GM19324 (cell line): ENCODE measurements around the gene TTC39C.

Experiments
- ATAC-seq: cut with Tn5 transposase; IDR thresholded peaks from one replicate; pipeline ENCODE4 v1.9.1; 2021; ENCODE audit warnings: mild to moderate bottlenecking, moderate library complexity; ENCODE audit not compliant: unreplicated experiment, low FRiP score

Gene TTC39C

GRCh38 chr18:24014062-24014985 lies at the start of gene TTC39C:
TTC39C (plus strand) TSS chr18:24014754; CDS start chr18:24014872, 118 bp downstream.
- ATAC-seq: peak; percentile 32

DNA sequence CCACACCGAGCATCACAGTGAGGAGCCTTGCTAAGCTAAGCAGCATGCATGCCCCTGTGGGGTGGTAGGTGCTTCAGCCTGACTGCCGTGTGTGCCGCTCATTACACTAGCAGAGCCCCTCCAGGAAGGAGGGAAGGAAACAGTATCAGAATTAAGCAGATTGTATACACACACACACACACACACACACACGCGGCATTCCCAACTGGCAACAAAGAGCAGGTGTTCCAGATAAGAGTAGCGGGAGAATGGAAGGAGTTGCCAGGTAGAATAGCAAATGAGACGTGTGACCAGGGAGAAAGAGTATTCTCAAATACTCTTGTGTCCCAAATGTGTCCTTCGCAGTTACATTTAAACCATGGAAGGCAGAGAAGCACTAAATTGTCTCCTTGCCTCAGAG lies 47.6 kb upstream of the TTC39C start:
- ATAC-seq: no peak

GRCh38 chr18:23967321-23968089 lies 47.0 kb upstream of the TTC39C start:
- ATAC-seq: peak; percentile 64

DNA sequence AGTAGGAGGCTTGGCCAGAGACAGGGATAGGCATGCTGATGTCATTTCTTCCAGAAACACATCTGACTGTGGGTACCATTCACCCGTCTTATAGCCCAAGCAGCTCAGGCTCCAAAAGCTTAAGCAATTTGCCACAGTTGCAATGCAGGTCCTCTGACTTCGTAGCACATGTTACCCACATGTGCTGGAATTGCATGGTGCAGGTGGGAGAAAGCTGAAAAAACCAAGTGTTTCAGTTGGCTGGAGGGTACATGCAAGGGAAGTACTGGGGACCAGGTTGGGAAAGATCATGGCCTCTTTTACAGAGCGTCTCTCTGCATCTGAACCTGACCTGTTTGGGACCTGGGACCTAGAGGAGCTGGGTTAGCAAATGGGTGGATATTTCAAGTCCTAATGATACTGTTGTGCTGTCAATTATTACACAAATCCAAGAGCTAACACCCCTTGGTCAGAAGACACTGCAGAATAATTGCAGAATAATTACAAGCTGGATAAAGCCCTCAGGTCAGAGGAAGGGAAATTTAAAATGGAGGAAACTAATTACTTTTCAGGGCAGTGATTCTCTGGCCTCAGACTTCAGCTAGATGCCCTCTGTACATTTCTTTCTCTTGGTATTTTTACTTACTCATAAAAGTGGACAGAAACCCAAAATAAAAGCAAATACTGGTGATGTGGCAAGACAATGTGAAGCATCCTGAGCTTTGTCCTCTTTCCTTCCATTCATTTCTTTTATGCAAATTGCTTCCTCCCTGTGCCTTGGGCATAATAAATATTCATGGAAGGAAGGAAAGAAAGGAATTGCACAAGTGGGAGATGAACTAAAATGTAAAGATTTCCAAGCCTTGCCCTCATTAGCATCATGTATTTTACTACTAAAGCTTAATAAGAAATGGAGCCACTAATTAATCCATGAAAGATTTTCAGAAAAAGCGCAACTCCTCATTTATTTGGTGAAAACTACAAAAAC lies 45.6 kb upstream of the TTC39C start:
- no peak for ATAC-seq

DNA sequence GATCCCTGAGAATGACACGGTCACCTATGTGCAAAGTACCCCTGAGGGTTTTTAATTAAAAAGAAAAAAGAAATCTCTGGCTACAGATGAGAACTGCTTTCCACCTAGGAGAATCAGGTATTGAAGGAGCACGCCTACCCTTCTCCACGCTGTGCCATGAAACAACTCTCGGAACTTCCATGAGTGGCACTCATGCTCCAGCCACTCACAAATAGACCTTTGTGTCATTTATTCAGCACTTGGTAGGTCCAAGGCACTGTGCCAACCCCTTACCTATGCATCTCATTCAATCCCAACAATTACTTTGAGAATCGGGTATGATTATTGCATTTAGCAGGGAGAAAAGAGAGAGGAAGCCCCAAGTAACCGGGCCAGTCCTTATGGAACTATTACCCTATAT lies 44.9 kb upstream of the TTC39C start:
- ATAC-seq: no peak

GRCh38 chr18:23970161-23971096 lies 44.1 kb upstream of the TTC39C start:
- ATAC-seq: no peak

DNA sequence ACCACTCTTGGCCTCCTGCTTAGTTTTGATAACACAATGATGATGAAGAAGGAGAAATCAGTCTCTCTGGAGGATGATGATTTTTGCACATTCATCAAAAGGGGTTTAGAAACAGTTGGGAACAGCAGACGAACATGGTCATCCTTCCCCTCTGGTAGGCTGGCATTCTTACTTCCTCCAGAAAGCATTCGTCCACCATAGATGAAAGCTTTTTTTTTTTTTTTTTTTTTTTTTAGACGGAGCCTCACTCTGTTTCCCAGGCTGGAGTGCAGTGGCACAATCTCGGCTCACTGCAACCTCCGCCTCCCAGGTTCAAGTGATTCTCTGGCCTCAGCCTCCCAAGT lies 43.5 kb upstream of the TTC39C start:
- no peak for ATAC-seq

DNA sequence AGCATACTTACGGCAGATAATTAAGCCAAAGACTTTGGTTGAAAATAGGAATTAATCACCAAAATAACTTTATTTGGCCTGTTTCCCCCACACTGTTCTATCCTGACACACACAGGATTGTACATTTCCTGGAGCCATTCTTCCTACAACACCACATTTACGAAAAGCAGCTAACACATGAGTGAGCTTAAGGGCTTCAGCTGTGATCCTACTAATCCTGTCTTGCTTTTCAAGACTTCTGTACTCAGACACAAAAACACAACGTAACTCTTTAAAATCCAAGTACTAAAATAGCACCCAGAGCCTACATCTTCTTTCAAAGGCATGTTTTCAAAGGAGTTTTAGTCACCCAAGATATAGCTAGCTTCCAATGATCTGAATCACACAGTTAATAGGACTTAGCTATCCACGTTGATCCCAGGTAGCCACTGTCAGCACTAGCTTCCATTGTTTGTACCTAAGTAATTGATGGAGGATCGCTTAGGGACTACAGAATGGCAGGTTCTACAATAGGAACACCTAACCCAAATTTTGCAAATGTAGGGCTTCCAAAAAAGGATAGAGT lies 42.8 kb upstream of the TTC39C start:
- no peak for ATAC-seq

GRCh38 chr18:23972453-23972852 lies 42.1 kb upstream of the TTC39C start:
- ATAC-seq: no peak

DNA sequence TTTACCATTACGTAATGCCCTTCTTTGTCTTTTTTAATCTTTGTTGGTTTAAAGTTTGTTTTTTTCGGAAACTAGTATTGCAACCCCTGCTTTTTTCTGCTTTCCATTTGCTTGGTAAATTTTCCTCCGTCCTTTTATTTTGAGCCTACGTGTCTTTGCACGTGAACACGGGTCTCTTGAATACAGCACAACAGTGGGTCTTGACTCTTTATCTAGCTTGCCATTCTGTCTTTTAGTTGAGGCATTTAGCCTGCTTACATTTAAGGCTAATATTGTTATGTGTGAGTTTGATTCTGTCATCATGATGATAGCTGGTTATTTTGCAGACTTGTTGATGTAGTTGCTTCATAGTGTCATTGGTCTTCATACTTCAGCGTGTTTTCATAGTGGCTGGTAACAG lies 37.5 kb upstream of the TTC39C start:
- ATAC-seq: no peak

GRCh38 chr18:23977719-23978483 lies 36.7 kb upstream of the TTC39C start:
- no peak for ATAC-seq

DNA sequence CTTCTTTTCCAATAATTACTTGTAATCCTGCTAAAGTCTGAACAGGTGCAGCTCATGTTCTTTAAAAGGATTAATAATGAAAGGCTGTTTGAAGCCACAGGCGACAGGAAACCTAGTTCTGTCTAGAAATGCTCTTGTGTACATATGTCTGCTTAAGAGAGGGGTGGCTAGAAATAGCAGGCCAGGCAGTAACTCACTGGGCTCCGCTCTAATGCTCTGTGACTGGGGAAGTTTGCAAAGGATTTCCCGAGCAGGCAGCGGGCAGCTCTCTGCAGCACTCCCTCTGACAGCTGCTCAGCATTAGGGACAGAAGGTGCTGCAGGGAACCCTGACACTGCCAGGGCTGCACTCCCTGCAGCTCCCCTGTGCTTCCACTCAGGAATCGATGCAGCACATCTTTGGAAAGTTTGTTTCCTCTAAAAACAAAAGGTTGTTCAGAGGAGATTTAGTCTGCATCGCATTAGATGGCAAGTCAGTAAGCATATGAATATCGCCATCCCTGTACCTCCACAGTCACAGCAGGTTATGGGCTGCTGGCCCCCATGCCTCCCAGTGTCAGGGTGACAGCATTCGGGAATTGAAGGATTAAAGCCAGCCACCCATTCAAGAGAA lies 33.1 kb upstream of the TTC39C start:
- no peak for ATAC-seq

DNA sequence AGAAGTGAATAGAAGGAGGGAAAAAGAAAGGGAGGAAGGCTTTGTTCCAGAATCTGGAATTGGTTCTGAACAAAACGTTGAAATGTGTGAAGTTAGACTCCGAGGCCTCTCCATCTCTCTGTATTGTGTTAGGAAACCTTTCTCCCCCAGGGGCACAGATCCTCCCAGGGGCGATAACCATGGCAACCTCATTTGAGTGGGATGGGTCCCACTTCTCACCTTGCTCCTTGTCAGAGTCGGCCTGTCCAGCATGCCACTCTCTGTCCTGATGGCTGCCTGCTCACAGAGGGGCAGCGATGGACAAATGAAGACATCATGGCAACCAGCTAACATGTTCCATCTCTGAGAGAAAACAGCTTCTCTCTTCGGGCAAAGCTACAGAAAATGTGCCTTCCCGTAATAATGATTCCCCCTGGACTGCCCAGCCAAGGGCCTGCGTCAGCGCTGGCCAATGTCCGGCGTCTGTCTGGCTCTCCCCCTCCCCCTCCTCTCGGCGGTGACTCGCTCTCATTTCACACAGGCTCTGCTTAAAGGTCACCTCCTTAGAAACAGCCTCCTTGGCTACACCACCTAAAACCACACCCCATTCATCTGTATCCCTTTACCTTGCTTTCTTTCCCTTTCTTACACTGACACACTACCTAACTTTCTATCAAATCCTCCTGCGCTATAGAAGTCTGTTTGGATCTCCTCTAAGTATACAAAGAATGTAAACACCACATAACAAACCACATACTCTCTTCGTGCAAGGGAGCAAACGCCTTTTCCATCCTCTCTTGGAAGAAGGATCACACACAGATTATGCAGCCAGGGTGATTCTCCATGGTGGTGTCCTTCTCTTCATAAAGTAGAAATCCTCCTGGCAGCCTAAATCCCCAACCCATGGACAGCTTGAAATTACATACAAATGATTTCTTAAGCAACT lies 32.1 kb upstream of the TTC39C start:
- ATAC-seq: no peak

DNA sequence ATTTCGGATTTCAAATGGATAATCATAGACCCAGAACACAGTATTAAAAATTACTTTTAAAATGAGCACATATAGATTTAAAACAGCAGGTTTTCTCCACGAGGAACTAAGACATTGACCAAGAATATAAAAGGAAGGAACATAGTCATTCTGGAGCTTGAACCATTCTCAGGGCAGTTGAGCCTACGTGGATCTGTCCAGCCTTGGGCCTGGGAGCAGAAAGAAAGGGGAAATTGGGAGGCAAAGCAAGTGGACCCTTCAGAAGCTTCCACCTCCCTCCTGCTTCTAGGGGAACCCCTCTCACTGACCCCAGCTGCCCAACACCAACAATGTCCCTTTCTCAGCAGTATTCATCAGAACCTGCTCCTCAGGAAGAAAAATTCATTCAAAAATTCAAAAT lies 31.4 kb upstream of the TTC39C start:
- no peak for ATAC-seq

GRCh38 chr18:23986600-23987359 lies 27.8 kb upstream of the TTC39C start:
- no peak for ATAC-seq
